GM10266 (cell line): Measurements from ENCODE around the gene CPEB4.

Experiments
- DNase-seq: peaks from one replicate; pipeline ENCODE4 v3.0.0; 2012; ENCODE audit errors: extremely low spot score
- TF ChIP-seq, protein P1 (sequence below): IDR thresholded peaks from 2 replicates; pipeline ENCODE4 v1.5.1; 2012; ENCODE audit warnings: mild to moderate bottlenecking, low read depth; ENCODE audit not compliant: control insufficient read depth, insufficient read depth; ENCODE audit errors: missing control alignments

The CPEB4 gene

DNA sequence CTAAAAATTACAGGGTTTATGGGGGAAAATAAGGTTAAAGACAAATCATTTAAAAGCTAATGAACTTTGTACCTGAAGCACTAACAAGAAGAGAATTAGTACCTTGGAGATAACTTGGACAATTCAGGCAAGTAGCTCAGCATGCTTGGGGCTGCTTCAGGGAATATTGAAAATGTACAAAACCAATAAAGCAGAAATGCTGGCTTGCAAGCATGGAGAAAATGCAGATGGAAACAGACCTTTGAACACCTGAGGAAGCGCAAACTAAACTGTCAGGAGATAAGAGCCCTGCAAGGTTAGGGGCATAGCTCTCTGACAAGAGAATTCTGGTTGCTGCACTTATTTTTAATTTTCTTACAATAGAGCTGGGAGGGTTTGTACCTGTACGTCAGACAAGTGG, 58.2 kb downstream of the CPEB4 start:
- no peak for DNase-seq
- TF ChIP-seq, protein P1, sequence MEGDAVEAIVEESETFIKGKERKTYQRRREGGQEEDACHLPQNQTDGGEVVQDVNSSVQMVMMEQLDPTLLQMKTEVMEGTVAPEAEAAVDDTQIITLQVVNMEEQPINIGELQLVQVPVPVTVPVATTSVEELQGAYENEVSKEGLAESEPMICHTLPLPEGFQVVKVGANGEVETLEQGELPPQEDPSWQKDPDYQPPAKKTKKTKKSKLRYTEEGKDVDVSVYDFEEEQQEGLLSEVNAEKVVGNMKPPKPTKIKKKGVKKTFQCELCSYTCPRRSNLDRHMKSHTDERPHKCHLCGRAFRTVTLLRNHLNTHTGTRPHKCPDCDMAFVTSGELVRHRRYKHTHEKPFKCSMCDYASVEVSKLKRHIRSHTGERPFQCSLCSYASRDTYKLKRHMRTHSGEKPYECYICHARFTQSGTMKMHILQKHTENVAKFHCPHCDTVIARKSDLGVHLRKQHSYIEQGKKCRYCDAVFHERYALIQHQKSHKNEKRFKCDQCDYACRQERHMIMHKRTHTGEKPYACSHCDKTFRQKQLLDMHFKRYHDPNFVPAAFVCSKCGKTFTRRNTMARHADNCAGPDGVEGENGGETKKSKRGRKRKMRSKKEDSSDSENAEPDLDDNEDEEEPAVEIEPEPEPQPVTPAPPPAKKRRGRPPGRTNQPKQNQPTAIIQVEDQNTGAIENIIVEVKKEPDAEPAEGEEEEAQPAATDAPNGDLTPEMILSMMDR, result no peak

GRCh38 chr5:173950829-173951228, 62.7 kb downstream of the CPEB4 start:
- no peak for DNase-seq
- TF ChIP-seq, protein P1, result no peak

GRCh38 chr5:173953528-173954090, 65.5 kb downstream of the CPEB4 start:
- no peak for DNase-seq
- TF ChIP-seq, protein P1, result no peak

DNA sequence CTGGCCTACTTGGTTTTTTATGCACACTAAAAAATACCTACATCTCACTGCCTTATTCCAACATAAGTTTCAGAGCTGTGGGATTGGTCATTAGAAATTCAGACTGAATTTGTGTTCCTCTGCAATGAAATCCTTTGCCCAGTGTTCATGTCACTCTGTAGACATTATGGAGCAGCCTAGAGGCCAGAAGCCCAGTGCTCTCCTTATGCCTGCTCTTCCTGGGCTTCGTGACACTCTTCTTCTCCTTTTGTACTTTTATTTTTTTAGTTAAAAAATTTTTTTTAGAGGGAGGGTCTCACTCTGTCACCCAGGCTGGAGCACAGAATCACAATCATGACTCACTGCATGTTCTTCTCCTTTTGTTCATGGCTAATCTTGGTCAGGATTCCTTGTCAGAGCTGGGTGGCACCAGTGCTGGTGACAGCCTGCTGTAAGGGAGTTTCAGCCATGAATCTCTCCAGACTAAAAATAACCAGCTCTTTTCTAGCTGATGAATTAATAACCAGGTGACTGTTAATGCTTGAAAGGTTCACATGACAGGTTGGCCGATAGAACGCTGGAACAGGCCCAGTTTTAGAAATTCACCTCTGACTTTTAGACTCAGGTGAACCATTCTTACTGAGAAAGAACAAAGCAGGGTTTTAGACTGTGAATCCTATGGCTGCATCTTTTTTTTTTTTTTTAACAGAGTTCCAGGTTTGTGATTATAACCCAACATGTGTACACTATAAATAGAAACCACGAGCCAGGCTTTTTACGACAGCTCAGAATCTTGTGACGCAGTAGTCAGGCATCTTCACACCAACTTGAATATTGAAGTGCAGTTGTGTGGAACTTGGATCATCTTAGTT, 66.7 kb downstream of the CPEB4 start:
- DNase-seq, result no peak
- TF ChIP-seq, protein P1, result no peak

GRCh38 chr5:173960986-173961385, 72.8 kb downstream of the CPEB4 start:
- TF ChIP-seq, protein P1, result no peak
- no peak for DNase-seq

GRCh38 chr5:173961418-173961817, 73.3 kb downstream of the CPEB4 start:
- no peak for DNase-seq
- TF ChIP-seq, protein P1, result no peak

GRCh38 chr5:173962436-173962972, 74.4 kb downstream of the CPEB4 start:
- no peak for DNase-seq
- TF ChIP-seq, protein P1, result no peak
